H1 (cell line): ENCODE results near the gene UGGT1. TPM values are rescaled to one million over a fixed set of nuclear protein-coding genes. Genes with fewer than 3 reads are reported as not detected.

Source experiments
- ATF3 ChIP-seq: IDR thresholded peaks from 2 replicates; pipeline ENCODE4 v1.6.1; 2011; ENCODE audit warnings: low read depth, mild to moderate bottlenecking, low read length; ENCODE audit not compliant: insufficient read depth
- GABPA ChIP-seq: IDR thresholded peaks from 2 replicates; pipeline ENCODE4 v1.6.1; 2011; ENCODE audit warnings: mild to moderate bottlenecking, low read length, moderate library complexity, borderline replicate concordance; ENCODE audit not compliant: insufficient read depth
- KDM1A ChIP-seq: fragments of 200-600, 300-600 bp; sonication (generic); IDR thresholded peaks from 2 replicates; pipeline ENCODE4 v1.7.1; 2016; ENCODE audit warnings: mild to moderate bottlenecking, low read length, borderline replicate concordance
- NRF1 ChIP-seq: IDR thresholded peaks from 2 replicates; pipeline ENCODE4 v1.6.1; 2011; ENCODE audit warnings: mild to moderate bottlenecking, low read depth, low read length, improper control_type of control experiment
- polyA plus RNA-seq, 7 experiments: library from polyadenylated mRNA; depleted of rRNA in 3 of 7; stranded (reverse) in 5 of 7; unstranded in 2 of 7; fragments of >200 nt in 5 of 7; fragments of 200-250 nt in 2 of 7; gene quantifications; 1 replicate in 5 of 7; 2 replicates in 1 of 7; 4 replicates in 1 of 7; pipeline versions ENCODE4 v1.2.1 to v1.2.3, GENCODE V29; 2011 to 2013; ENCODE audit warnings: missing spikeins in 2 of 7, mixed read lengths in 2 of 7
- total RNA-seq: library from RNA; stranded (reverse); fragmentation: NEBNext Ultra II Directional; extraction: Animal tissue kit (Norgen Biotek cat#: 25700); gene quantifications from 2 replicates; pipeline ENCODE4 v1.2.1, GENCODE V29; 2021

The UGGT1 gene
- total and polyA plus RNA-seq, 2 of the 8 experiments (the other 6 are each of a cell fraction or from before 2014, with no cell fraction given): 14.9 to 57.3 TPM

GRCh38 chr2:128196471-128196931 is 105.5 kb downstream of the UGGT1 start (continued):
- no peak for TF ChIP-seq KDM1A
- no peak for TF ChIP-seq ATF3
- no peak for TF ChIP-seq NRF1
- no peak for TF ChIP-seq GABPA
